IMR-90 (cell line): ENCODE data around the gene CATSPER3. TPM values are rescaled to one million over a fixed set of nuclear protein-coding genes. Genes with fewer than 3 reads are reported as not detected.

Experiments
- ATAC-seq: fragments of 200-7000 bp; cut with Tn5 transposase; 2 replicates; pipeline ENCODE4 v1.9.1; 2020; ENCODE audit warnings: low read depth, mild to moderate bottlenecking, moderate library complexity
- BruUV-seq: library from RNA; stranded (reverse); fragments of 400-500 nt; replicated peaks from 2 replicates; lab custom pipeline; 2021; lab: Mats Ljungman, UMichigan
- CTCF ChIA-PET: fragments of 300-600 bp; formaldehyde crosslinking; extraction: SDS; loops from one replicate; lab custom pipeline; 2021; ENCODE audit warnings: antibody characterized with exemption; lab: Yijun Ruan, JAX
- POLR2A ChIA-PET: fragments of 300-600 bp; sonication (Branson Sonifier 250); formaldehyde crosslinking; loops from one replicate; lab custom pipeline; 2022; ENCODE audit warnings: antibody characterized with exemption; ENCODE audit not compliant: unreplicated experiment; lab: Charles Lee
- DNase-seq: peaks from one replicate; pipeline ENCODE4 v3.0.0; 2013
- H2AFZ ChIP-seq: replicated peaks from 2 replicates; pipeline ENCODE3; 2013; ENCODE audit warnings: low read length, mild to moderate bottlenecking; ENCODE audit not compliant: poor library complexity
- H2AK5ac ChIP-seq: 2 replicates; pipeline ENCODE4 v1.6.1; 2013; ENCODE audit warnings: low read depth, low read length, inconsistent platforms
- H2AK9ac ChIP-seq: replicated peaks from 2 replicates; pipeline ENCODE3; 2013; ENCODE audit warnings: mild to moderate bottlenecking, low read depth, low read length, moderate library complexity; ENCODE audit not compliant: poor library complexity
- H2BK120ac ChIP-seq: 2 replicates; pipeline ENCODE4 v1.6.1; 2013; ENCODE audit warnings: low read depth, low read length, inconsistent platforms
- H2BK15ac ChIP-seq: 3 replicates; pipeline ENCODE4 v1.6.1; 2013; ENCODE audit warnings: low read depth, low read length, inconsistent platforms
- H2BK20ac ChIP-seq: 2 replicates; pipeline ENCODE4 v1.6.1; 2013; ENCODE audit warnings: low read depth, mild to moderate bottlenecking, inconsistent platforms, low read length, moderate library complexity
- H2BK5ac ChIP-seq: 2 replicates; pipeline ENCODE4 v1.6.1; 2013; ENCODE audit warnings: mild to moderate bottlenecking, low read depth, low read length, inconsistent platforms; ENCODE audit not compliant: poor library complexity, severe bottlenecking
- H3K14ac ChIP-seq: replicated peaks from 2 replicates; pipeline ENCODE4 v1.6.1; 2013; ENCODE audit warnings: low read depth, low read length, inconsistent platforms
- H3K18ac ChIP-seq: 2 replicates; pipeline ENCODE4 v1.6.1; 2013; ENCODE audit warnings: low read depth, low read length, control low read depth
- H3K23ac ChIP-seq: 2 replicates; pipeline ENCODE4 v1.6.1; 2013; ENCODE audit warnings: low read depth, low read length, inconsistent platforms
- H3K27ac ChIP-seq: 2 replicates; pipeline ENCODE4 v1.5.1; 2013; ENCODE audit warnings: mild to moderate bottlenecking, control low read depth, low read length; ENCODE audit not compliant: insufficient read depth
- H3K27me3 ChIP-seq: 2 replicates; pipeline ENCODE4 v1.6.1; 2013; ENCODE audit warnings: low read length; ENCODE audit not compliant: control insufficient read depth, insufficient read depth
- H3K36me3 ChIP-seq: 2 replicates; pipeline ENCODE4 v1.6.1; 2013; ENCODE audit warnings: low read length, mixed read lengths; ENCODE audit not compliant: control insufficient read depth, insufficient read depth
- H3K4ac ChIP-seq: 2 replicates; pipeline ENCODE4 v1.6.1; 2013; ENCODE audit warnings: low read depth, low read length, inconsistent platforms
- H3K4me1 ChIP-seq: 2 replicates; pipeline ENCODE4 v1.6.1; 2013; ENCODE audit warnings: low read length, mixed read lengths; ENCODE audit not compliant: control insufficient read depth, insufficient read depth
- H3K4me2 ChIP-seq: 2 replicates; pipeline ENCODE4 v1.6.1; 2013; ENCODE audit warnings: low read depth, mild to moderate bottlenecking, control low read depth, low read length, moderate library complexity
- H3K4me3 ChIP-seq: 2 replicates; pipeline ENCODE4 v1.5.1; 2013; ENCODE audit warnings: low read depth, mild to moderate bottlenecking, control low read depth, low read length, moderate library complexity; ENCODE audit not compliant: insufficient read depth
- H3K56ac ChIP-seq: 2 replicates; pipeline ENCODE4 v1.6.1; 2013; ENCODE audit warnings: low read length, inconsistent platforms; ENCODE audit not compliant: insufficient read depth; ENCODE audit errors: extremely low read depth
- H3K79me1 ChIP-seq, 2 experiments: 2 replicates each; pipeline ENCODE4 v1.6.1; 2013; ENCODE audit warnings: low read length in 2 of 2, inconsistent platforms in 1 of 2, low read depth in 1 of 2
- H3K9ac ChIP-seq: 2 replicates; pipeline ENCODE4 v1.6.1; 2013; ENCODE audit warnings: low read depth, low read length, control low read depth
- H3K9me1 ChIP-seq: 2 replicates; pipeline ENCODE4 v1.6.1; 2013; ENCODE audit warnings: low read length, inconsistent platforms; ENCODE audit not compliant: insufficient read depth
- H3K9me3 ChIP-seq: 2 replicates; pipeline ENCODE4 v1.6.1; 2013; ENCODE audit warnings: low read length; ENCODE audit not compliant: control insufficient read depth, insufficient read depth
- H4K20me1 ChIP-seq: 2 replicates; pipeline ENCODE4 v1.6.1; 2013; ENCODE audit warnings: low read length, inconsistent platforms; ENCODE audit not compliant: insufficient read depth
- H4K5ac ChIP-seq: 2 replicates; pipeline ENCODE4 v1.6.1; 2013; ENCODE audit warnings: mild to moderate bottlenecking, low read depth, low read length, control low read depth
- H4K8ac ChIP-seq, 2 experiments: 2 replicates each; pipeline ENCODE4 v1.6.1; 2013; ENCODE audit warnings: low read depth in 2 of 2, low read length in 2 of 2, control low read depth in 1 of 2, inconsistent platforms in 1 of 2
- H4K91ac ChIP-seq: 2 replicates; pipeline ENCODE4 v1.6.1; 2013; ENCODE audit warnings: low read depth, low read length, inconsistent platforms; ENCODE audit not compliant: insufficient read depth
- CTCF ChIP-seq: conservative IDR thresholded peaks from 2 replicates; pipeline ENCODE4 v1.5.1; 2012; ENCODE audit warnings: mild to moderate bottlenecking, low read depth, low read length, improper control_type of control experiment
- FOS ChIP-seq: fragments of 150-350 bp; IDR thresholded peaks from 2 replicates; pipeline ENCODE4 v1.6.1; 2016; ENCODE audit warnings: low read depth, low read length
- MAZ ChIP-seq: IDR thresholded peaks from 2 replicates; pipeline ENCODE4 v1.6.1; 2012; ENCODE audit warnings: low read depth, mild to moderate bottlenecking, low read length, improper control_type of control experiment, moderate library complexity, borderline replicate concordance
- MXI1 ChIP-seq: IDR thresholded peaks from 2 replicates; pipeline ENCODE4 v1.6.1; 2012; ENCODE audit warnings: low read depth, mild to moderate bottlenecking, low read length, moderate library complexity, borderline replicate concordance
- POLR2A ChIP-seq: IDR thresholded peaks from 2 replicates; pipeline ENCODE4 v1.6.1; 2012; ENCODE audit warnings: mild to moderate bottlenecking, low read depth, low read length
- WGBS, 2 experiments: methylation state at CpG; one replicate each; pipeline versions ENCODE4 v1.1.5 to v1.1.7; 2013; ENCODE audit warnings: missing lambda C conversion rate in 2 of 2; ENCODE audit not compliant: insufficient read length in 1 of 2; ENCODE audit errors: extremely low coverage in 2 of 2; 5-methylcytosine and 5-hydroxymethylcytosine counted together
- dilution Hi-C: fragments of 300-500 bp; cut with HindIII; formaldehyde crosslinking; loops from one replicate; pipeline ENCODE4 v1.14.3; 2018; ENCODE audit warnings: low sequenced_read_pairs; ENCODE audit not compliant: unreplicated experiment
- in situ Hi-C: fragments of 300-500 bp; cut with MboI; formaldehyde crosslinking; loops from 3 replicates; pipeline ENCODE4 v1.14.3; 2019; ENCODE audit warnings: low sequenced_read_pairs, inconsistent platforms, mixed read lengths
- intact Hi-C: fragments of 100-400 bp; cut with micrococcal nuclease; formaldehyde crosslinking; loops from 2 replicates; pipeline ENCODE4 v1.10.0; 2022
- polyA plus RNA-seq, 3 experiments: library from polyadenylated mRNA; depleted of rRNA; stranded (reverse); fragments of >200 nt; gene quantifications; 2 replicates each; pipeline ENCODE4 v1.2.3, GENCODE V29; 2012; ENCODE audit warnings: low replicate concordance in 1 of 3
- total RNA-seq: library from RNA; depleted of rRNA; stranded (reverse); fragments of >200 nt; gene quantifications from 2 replicates; pipeline ENCODE4 v1.2.3, GENCODE V29; 2012

The CATSPER3 gene
- total and polyA plus RNA-seq, 2 of the 4 experiments (the other 2 are of a cell fraction), result under 0.01 to 0.12 TPM

GRCh38 chr5:135058331-135058732 is 90.6 kb downstream of the CATSPER3 start:
- Histone ChIP-seq H2BK120ac (no peak overlapping the region), H4K8ac (no peak overlapping the region), H3K14ac (no peak overlapping the region), H2AK5ac (no peak overlapping the region), H2BK15ac (no peak overlapping the region), H4K5ac (no peak overlapping the region), H3K9me3 (no peaks in the 10 kb centered on the region), H3K23ac (no peak overlapping the region), H3K4me3 (no peak overlapping the region), H2AFZ (no peak overlapping the region), H2AK9ac (no peak overlapping the region), H2BK20ac (no peak overlapping the region), H3K4me1 (peaks cover 6% of the 10 kb centered on the region; the same call in 1 of the 2 replicates), H3K27ac (no peak overlapping the region), H3K79me1 (no peaks in the 10 kb centered on the region), H3K27me3 (peaks cover 7% of the 10 kb centered on the region; the same call in 1 of the 2 replicates), H2BK5ac (no peak overlapping the region), H3K9ac (no peak overlapping the region), H4K20me1 (no peaks in the 10 kb centered on the region), H3K4ac (no peak overlapping the region), H3K4me2 (no peak overlapping the region), H3K56ac (no peak overlapping the region), H3K18ac (no peak overlapping the region), H3K9me1 (peaks cover 12% of the 10 kb centered on the region; the same call in 1 of the 2 replicates), H4K91ac (no peak overlapping the region), H3K36me3 (peaks cover 2% of the 10 kb centered on the region; the same call in 1 of the 2 replicates)
- dilution Hi-C loops (no loop called here), intact Hi-C loops (no loop called here), in situ Hi-C loops (no loop called here)
- DNase-seq (no peak), ATAC-seq (no peak)
- TF ChIP-seq CTCF, result no peak
- TF ChIP-seq MXI1, result no peak
- TF ChIP-seq MAZ, result no peak
- no peak for TF ChIP-seq POLR2A
- no peak for TF ChIP-seq FOS
- ChIA-PET CTCF (no interaction called here), POLR2A (no interaction called here)
- BruUV-seq, result no TSS peak
- WGBS, 2 experiments, result 0% methylated on average over 1 of the region's 8 CpGs; no CpG with 5 or more reads in 1 of the 2 experiments
